GM23338 (cell line): ENCODE measurements around the gene PCSK1. TPM values are rescaled to one million over a fixed set of nuclear protein-coding genes. Genes with fewer than 3 reads are reported as not detected.

ENCODE experiments used
- ATAC-seq: fragments of 200-7000 bp; cut with Tn5 transposase; 3 replicates; pipeline ENCODE4 v1.9.1; 2020
- DNase-seq: peaks from one replicate; pipeline ENCODE4 v3.0.0-alpha.2; 2015; ENCODE audit warnings: low spot score
- H2AFZ ChIP-seq: fragments of 200-600 bp; sonication (generic); 2 replicates; pipeline ENCODE4 v1.8.0; 2016; ENCODE audit warnings: antibody characterized with exemption, mild to moderate bottlenecking, moderate library complexity
- H3F3A ChIP-seq: fragments of 200-600 bp; sonication (generic); replicated peaks from 2 replicates; pipeline ENCODE4 v1.8.0; 2017; ENCODE audit warnings: antibody characterized with exemption, mixed run types, low read depth
- H3K27ac ChIP-seq: fragments of 200-600 bp; sonication (generic); 2 replicates; pipeline ENCODE4 v1.6.1; 2016; ENCODE audit warnings: low read depth
- H3K27me3 ChIP-seq: fragments of 200-600 bp; sonication (generic); 2 replicates; pipeline ENCODE4 v1.8.0; 2016; ENCODE audit warnings: mild to moderate bottlenecking, mixed run types, moderate library complexity; ENCODE audit not compliant: insufficient read depth
- H3K36me3 ChIP-seq: fragments of 200-600 bp; sonication (generic); 2 replicates; pipeline ENCODE4 v1.8.0; 2016; ENCODE audit warnings: mild to moderate bottlenecking; ENCODE audit not compliant: insufficient read depth
- H3K4me1 ChIP-seq: fragments of 200-600 bp; sonication (generic); 2 replicates; pipeline ENCODE4 v1.8.0; 2016; ENCODE audit warnings: mild to moderate bottlenecking, moderate library complexity; ENCODE audit not compliant: insufficient read depth
- H3K4me2 ChIP-seq: fragments of 200-600 bp; sonication (generic); 2 replicates; pipeline ENCODE4 v1.7.1; 2017; ENCODE audit warnings: mixed run types
- H3K4me3 ChIP-seq: fragments of 200-600 bp; sonication (generic); 2 replicates; pipeline ENCODE4 v1.6.1; 2016; ENCODE audit warnings: mixed run types
- H3K79me2 ChIP-seq: fragments of 200-600 bp; sonication (generic); replicated peaks from 2 replicates; pipeline ENCODE4 v1.8.0; 2017; ENCODE audit warnings: mild to moderate bottlenecking; ENCODE audit not compliant: insufficient read depth
- H3K9me2 ChIP-seq: fragments of 200-600 bp; sonication (generic); 2 replicates; pipeline ENCODE4 v1.8.0; 2017; ENCODE audit not compliant: insufficient read depth
- H4K20me1 ChIP-seq: fragments of 200-600 bp; sonication (generic); replicated peaks from 2 replicates; pipeline ENCODE4 v1.8.0; 2017; ENCODE audit warnings: mild to moderate bottlenecking; ENCODE audit not compliant: insufficient read depth
- H3K27ac Mint-ChIP-seq: 2 replicates; pipeline ENCODE4 v1.8.0; 2020; ENCODE audit warnings: inconsistent platforms, mild to moderate bottlenecking, moderate library complexity, mixed read lengths
- H3K27me3 Mint-ChIP-seq: 3 replicates; pipeline ENCODE4 v1.8.0; 2022; ENCODE audit warnings: low read depth, mild to moderate bottlenecking, moderate library complexity, mixed read lengths, inconsistent platforms; ENCODE audit not compliant: insufficient read depth, poor library complexity
- H3K36me3 Mint-ChIP-seq: 3 replicates; pipeline ENCODE4 v1.8.0; 2021; ENCODE audit warnings: low read depth, mild to moderate bottlenecking, inconsistent platforms, moderate library complexity, mixed read lengths
- H3K4me1 Mint-ChIP-seq: 3 replicates; pipeline ENCODE4 v1.8.0; 2020; ENCODE audit warnings: mild to moderate bottlenecking, inconsistent platforms, mixed read lengths
- H3K4me3 Mint-ChIP-seq: 3 replicates; pipeline ENCODE4 v1.8.0; 2021; ENCODE audit warnings: moderate library complexity, mild to moderate bottlenecking, inconsistent platforms, mixed read lengths
- H3K9me3 Mint-ChIP-seq: 3 replicates; pipeline ENCODE4 v1.8.0; 2020; ENCODE audit warnings: moderate library complexity, mild to moderate bottlenecking, inconsistent platforms, mixed read lengths
- CREB1 ChIP-seq: fragments of 250-450 bp; sonication (Bioruptor Pico); IDR thresholded peaks from 2 replicates; pipeline ENCODE4 v1.5.0; 2020; ENCODE audit warnings: low read depth, mild to moderate bottlenecking, moderate library complexity
- CTCF ChIP-seq, 2 experiments: fragments of 200-600 bp in 1 of 2; sonication (generic) in 1 of 2; conservative IDR thresholded peaks; 2 replicates each; pipeline versions ENCODE4 v1.5.1 to v1.6.1; 2016 to 2017; ENCODE audit warnings: antibody characterized with exemption in 2 of 2, low read depth in 2 of 2, mild to moderate bottlenecking in 2 of 2, moderate library complexity in 1 of 2
- ETS1 ChIP-seq: IDR thresholded peaks from 2 replicates; pipeline ENCODE4 v1.6.1; 2016; ENCODE audit warnings: antibody characterized with exemption
- EZH2phosphoT487 ChIP-seq: fragments of 200-600 bp; sonication (generic); IDR thresholded peaks from one replicate; pipeline ENCODE4 v1.8.1; 2018; ENCODE audit warnings: antibody characterized with exemption; ENCODE audit not compliant: unreplicated experiment
- JUNB ChIP-seq: IDR thresholded peaks from one replicate; pipeline ENCODE4 v1.6.1; 2016; ENCODE audit warnings: antibody characterized with exemption; ENCODE audit not compliant: unreplicated experiment
- NANOG ChIP-seq: IDR thresholded peaks from 2 replicates; pipeline ENCODE4 v1.6.1; 2016; ENCODE audit warnings: antibody characterized with exemption, borderline replicate concordance
- ZNF114 ChIP-seq: fragments of 250-450 bp; sonication (Bioruptor Pico); IDR thresholded peaks from 2 replicates; pipeline ENCODE4 v1.5.0; 2020; ENCODE audit warnings: mild to moderate bottlenecking, moderate library complexity
- ZNF331 ChIP-seq: fragments of 250-450 bp; sonication (Bioruptor Pico); IDR thresholded peaks from 2 replicates; pipeline ENCODE4 v1.5.0; 2020; ENCODE audit warnings: low read depth, mild to moderate bottlenecking, moderate library complexity
- polyA plus RNA-seq: library from polyadenylated mRNA; unstranded; fragments of >200 nt; fragmentation: Nextera tagmentation; extraction: Ambion mirVana; gene quantifications from 2 replicates; pipeline ENCODE4 v1.2.1, GENCODE V29; 2016
- total RNA-seq: library from RNA; depleted of rRNA; stranded (reverse); fragments of >200 nt; shearing (Covaris generic); gene quantifications from 2 replicates; pipeline ENCODE4 v1.2.3, GENCODE V29; 2014
- TF ChIP-seq, protein P1 (sequence below): IDR thresholded peaks from one replicate; pipeline ENCODE4 v1.6.1; 2018; ENCODE audit warnings: antibody characterized with exemption; ENCODE audit not compliant: unreplicated experiment

Gene PCSK1
- total and polyA plus RNA-seq, 2 experiments from 2014 or later = 2.3 to 2.7 TPM

DNA sequence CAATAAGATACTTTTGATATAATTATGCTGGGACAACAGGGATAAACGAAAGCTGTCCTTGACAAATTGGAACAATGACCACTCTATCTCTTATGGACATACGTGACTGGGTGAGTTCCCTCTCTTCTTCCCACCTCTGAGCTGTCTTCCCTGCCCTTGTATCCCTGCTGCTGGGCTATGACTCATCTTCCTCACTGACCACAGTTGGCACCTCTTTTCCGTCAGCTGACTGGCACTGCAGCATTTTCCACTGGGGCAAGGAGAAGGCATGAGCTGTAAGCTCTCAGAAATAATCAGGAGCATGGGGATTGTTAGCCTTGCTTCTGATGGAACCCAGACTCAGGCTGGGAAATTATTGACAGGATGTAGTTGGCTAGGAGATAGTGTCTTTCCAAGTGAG is 48.7 kb downstream of the PCSK1 start:
- Histone ChIP-seq H3K4me3 (no peak overlapping the region), H3K4me2 (no peak overlapping the region), H3K27ac (no peak overlapping the region), H3K27me3 (no peaks in the 10 kb centered on the region), H4K20me1 (no peaks in the 10 kb centered on the region), H3K9me2 (peaks cover 3% of the 10 kb centered on the region; the same call in 1 of the 2 replicates), H3K79me2 (no peaks in the 10 kb centered on the region), H3K4me1 (peaks cover 16% of the 10 kb centered on the region), H2AFZ (no peak overlapping the region), H3F3A (no peaks in the 10 kb centered on the region), H3K36me3 (no peaks in the 10 kb centered on the region)
- no peaks in the 10 kb centered on the region for H3K27me3 Mint-ChIP-seq
- H3K9me3 Mint-ChIP-seq = no peaks in the 10 kb centered on the region
- no peak overlapping the region for H3K4me3 Mint-ChIP-seq
- DNase-seq (no peak), ATAC-seq (no peak)
- no peak for TF ChIP-seq ETS1
- no peak for TF ChIP-seq ZNF331 (CRISPR knock-in tag)
- H3K36me3 Mint-ChIP-seq = no peaks in the 10 kb centered on the region
- H3K27ac Mint-ChIP-seq = peak overlapping the region; percentile 73
- H3K4me1 Mint-ChIP-seq = peaks cover 19% of the 10 kb centered on the region

- no peak overlapping the region for H3K27ac Mint-ChIP-seq
- H3K4me3 Mint-ChIP-seq = no peak overlapping the region
- H3K9me2 ChIP-seq = peaks cover 3% of the 10 kb centered on the region; the same call in 1 of the 2 replicates
- H3K27ac ChIP-seq = no peak overlapping the region
- no peaks in the 10 kb centered on the region for H3K36me3 ChIP-seq
- DNase-seq = peak; percentile 12
- H3K27me3 ChIP-seq = no peaks in the 10 kb centered on the region
- H3K79me2 ChIP-seq = no peaks in the 10 kb centered on the region
- no peak overlapping the region for H3K4me3 ChIP-seq
- no peaks in the 10 kb centered on the region for H3K9me3 Mint-ChIP-seq
- ATAC-seq = peak; percentile 57
- H3K36me3 Mint-ChIP-seq = no peaks in the 10 kb centered on the region
- H2AFZ ChIP-seq = no peak overlapping the region
- peaks cover 16% of the 10 kb centered on the region for H3K4me1 ChIP-seq
- H3F3A ChIP-seq = no peaks in the 10 kb centered on the region
- no peaks in the 10 kb centered on the region for H3K27me3 Mint-ChIP-seq
- no peaks in the 10 kb centered on the region for H4K20me1 ChIP-seq
- TF ChIP-seq CTCF (conservative IDR thresholded peaks at IDR 0.05; ENCODE audit: low read depth in 2 of 2) (peak; percentile 13 to 57; a peak in 3 of 4 replicates), ZNF331 (CRISPR knock-in tag) (no peak)
- peaks cover 19% of the 10 kb centered on the region for H3K4me1 Mint-ChIP-seq
- no peak overlapping the region for H3K4me2 ChIP-seq
These were observed 51.5 kb downstream of the PCSK1 start for GRCh38 chr5:96381526-96381925.

DNA sequence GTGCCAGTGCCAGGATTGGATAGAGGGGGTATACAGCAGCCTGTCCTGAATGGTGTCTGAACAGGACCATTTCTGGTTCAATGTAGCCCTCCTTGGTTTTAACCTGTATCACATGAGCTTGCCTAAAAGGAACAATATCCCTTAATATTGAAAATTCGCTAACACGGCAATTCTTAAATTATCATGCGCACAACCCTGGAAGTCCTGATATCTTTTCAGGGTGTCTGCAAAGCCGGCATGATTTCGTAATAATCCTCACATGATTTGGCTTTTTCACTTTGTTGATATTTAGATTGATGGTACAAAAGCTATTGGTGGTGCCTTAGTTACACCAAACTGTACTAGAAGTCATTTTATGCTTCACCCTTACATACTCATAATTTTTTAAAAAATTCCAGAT is 53.2 kb downstream of the PCSK1 start:
- H3K9me3 Mint-ChIP-seq = no peaks in the 10 kb centered on the region
- Histone ChIP-seq H3K27ac (no peak overlapping the region), H4K20me1 (no peaks in the 10 kb centered on the region), H3K79me2 (no peaks in the 10 kb centered on the region), H3F3A (no peaks in the 10 kb centered on the region), H3K9me2 (peaks cover 3% of the 10 kb centered on the region; the same call in 1 of the 2 replicates), H3K27me3 (no peaks in the 10 kb centered on the region), H3K36me3 (no peaks in the 10 kb centered on the region), H3K4me1 (peaks cover 1% of the 10 kb centered on the region), H2AFZ (no peak overlapping the region), H3K4me2 (no peak overlapping the region), H3K4me3 (no peak overlapping the region)
- H3K4me3 Mint-ChIP-seq = no peak overlapping the region
- no peak overlapping the region for H3K27ac Mint-ChIP-seq
- DNase-seq (no peak), ATAC-seq (no peak)
- H3K4me1 Mint-ChIP-seq = peaks cover 6% of the 10 kb centered on the region
- H3K27me3 Mint-ChIP-seq = no peaks in the 10 kb centered on the region
- H3K36me3 Mint-ChIP-seq = no peaks in the 10 kb centered on the region
- TF ChIP-seq JUNB = no peak
- TF ChIP-seq NANOG = no peak
- TF ChIP-seq, protein P1, sequence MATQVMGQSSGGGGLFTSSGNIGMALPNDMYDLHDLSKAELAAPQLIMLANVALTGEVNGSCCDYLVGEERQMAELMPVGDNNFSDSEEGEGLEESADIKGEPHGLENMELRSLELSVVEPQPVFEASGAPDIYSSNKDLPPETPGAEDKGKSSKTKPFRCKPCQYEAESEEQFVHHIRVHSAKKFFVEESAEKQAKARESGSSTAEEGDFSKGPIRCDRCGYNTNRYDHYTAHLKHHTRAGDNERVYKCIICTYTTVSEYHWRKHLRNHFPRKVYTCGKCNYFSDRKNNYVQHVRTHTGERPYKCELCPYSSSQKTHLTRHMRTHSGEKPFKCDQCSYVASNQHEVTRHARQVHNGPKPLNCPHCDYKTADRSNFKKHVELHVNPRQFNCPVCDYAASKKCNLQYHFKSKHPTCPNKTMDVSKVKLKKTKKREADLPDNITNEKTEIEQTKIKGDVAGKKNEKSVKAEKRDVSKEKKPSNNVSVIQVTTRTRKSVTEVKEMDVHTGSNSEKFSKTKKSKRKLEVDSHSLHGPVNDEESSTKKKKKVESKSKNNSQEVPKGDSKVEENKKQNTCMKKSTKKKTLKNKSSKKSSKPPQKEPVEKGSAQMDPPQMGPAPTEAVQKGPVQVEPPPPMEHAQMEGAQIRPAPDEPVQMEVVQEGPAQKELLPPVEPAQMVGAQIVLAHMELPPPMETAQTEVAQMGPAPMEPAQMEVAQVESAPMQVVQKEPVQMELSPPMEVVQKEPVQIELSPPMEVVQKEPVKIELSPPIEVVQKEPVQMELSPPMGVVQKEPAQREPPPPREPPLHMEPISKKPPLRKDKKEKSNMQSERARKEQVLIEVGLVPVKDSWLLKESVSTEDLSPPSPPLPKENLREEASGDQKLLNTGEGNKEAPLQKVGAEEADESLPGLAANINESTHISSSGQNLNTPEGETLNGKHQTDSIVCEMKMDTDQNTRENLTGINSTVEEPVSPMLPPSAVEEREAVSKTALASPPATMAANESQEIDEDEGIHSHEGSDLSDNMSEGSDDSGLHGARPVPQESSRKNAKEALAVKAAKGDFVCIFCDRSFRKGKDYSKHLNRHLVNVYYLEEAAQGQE = no peak
- no peak for TF ChIP-seq ZNF331 (CRISPR knock-in tag)
- no peak for TF ChIP-seq ZNF114
- TF ChIP-seq EZH2phosphoT487 = no peak
- no peak for TF ChIP-seq CREB1 (CRISPR knock-in tag)
- no peak for TF ChIP-seq CTCF (conservative IDR thresholded peaks at IDR 0.05; ENCODE audit: low read depth in 2 of 2)
- TF ChIP-seq ETS1 = no peak
